DMS 273 (cell line): ENCODE data around the gene ZNF207.
"Not testable (repeated sequence)": the region's sequence is repeated elsewhere in the genome, so short reads cannot be mapped to it uniquely, and the experiment has no call there.

Experiments
- DNase-seq: peaks from one replicate; lab custom pipeline; 2025; ENCODE audit not compliant: unreplicated experiment; lab: John Stamatoyannopoulos, UW

ZNF207 gene

DNA sequence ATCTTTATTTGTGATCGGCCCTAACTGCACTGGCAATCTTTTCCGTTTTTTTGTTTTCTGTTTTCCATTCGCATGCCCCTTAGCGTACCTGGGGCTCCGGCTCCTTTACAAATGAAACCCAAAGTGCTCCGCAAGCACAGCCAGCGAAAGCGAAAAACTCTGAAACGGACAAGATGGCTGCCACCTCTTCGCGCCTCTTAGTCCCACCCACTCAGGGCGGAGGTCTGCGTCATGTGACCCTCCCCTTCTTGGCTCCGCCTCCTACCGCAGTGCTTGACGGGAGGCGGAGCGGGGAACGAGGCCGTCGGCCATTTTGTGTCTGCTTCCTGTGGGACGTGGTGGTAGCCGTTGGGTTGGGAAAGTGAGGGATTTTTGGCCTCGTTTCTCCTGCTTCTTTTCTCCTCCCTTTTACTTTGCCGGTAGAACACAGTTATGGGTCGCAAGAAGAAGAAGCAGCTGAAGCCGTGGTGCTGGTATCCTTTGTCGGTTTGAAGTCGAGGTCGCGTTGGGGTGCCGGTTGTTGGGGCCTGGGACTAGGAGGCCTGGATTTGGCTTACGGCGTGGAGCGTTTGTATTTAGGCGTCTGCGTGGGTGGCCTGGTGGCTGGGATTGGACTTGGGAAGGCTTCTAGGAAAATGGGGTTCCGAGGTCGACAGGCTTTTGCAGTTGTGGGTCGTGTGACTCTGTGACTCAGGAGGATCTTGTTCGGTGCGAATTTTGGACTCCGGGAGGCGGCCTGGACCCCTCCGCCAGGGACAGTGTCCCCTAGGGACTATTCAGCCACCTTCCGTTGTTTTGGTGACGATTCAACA, at the start of gene ZNF207:
Gene ZNF207, plus strand, starts transcription at position 304 of the 812 bp plus-strand sequence. Its CDS starts 129 bp downstream, at position 433.
- DNase-seq, result peak; percentile 99

DNA sequence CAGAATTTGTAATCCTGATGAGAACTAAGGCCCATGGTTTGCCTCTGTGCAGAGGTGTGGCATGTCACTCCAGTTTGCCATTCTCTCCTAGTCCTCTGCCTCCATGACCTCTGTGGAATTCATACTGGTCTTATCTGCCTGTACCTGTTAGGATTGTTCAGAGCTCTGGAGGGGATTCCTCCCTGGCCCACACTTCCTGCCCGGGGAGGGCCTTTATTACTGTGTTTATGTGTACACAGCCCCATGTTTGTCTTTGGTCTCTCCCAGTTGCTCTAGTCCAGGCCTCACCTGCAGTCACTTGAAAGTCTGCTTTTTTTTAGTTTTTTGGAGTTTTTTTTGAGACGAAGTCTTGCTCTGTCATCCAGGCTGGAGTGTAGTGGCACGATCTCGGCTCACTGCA, 47.9 kb upstream of the ZNF207 start:
- DNase-seq, result no peak

DNA sequence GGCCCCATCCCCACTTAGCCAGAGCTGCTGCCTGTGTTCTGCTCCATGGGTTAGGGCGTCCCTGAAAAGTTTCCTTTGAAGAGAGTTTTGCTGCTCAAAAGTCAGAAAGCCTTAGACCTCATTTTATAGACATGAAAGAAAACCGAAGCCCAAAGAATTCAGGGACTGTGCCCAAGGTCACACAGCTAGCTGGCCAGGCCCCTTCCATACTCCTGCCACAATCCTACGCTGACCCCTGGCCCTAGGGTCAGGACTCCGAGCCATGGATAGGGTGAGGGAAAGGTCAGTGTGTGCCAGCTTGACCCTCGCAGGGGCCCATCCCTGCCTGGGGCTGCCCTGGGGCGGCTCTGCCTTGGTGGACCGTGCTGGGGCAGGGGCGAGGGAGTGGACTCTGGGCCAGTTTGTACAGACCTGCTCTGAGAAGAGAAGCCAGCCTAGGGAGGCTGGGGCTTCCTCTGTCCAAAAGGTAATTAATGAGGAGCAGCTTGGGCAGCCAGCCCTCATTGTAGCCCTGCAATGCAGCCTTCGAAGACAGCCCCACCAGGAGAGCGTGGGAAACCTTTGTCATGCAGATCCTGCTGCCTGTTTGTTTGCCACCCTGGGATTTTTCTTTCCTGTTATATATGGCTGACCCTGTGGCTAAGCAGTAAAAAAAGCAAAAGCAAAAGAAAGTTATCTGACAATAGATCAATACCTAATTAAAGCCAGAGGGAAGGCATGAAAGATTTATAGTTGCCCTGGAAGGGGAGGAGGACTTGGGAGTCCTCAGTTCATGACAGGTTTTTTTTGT, 46.9 kb upstream of the ZNF207 start:
- DNase-seq, result no peak

DNA sequence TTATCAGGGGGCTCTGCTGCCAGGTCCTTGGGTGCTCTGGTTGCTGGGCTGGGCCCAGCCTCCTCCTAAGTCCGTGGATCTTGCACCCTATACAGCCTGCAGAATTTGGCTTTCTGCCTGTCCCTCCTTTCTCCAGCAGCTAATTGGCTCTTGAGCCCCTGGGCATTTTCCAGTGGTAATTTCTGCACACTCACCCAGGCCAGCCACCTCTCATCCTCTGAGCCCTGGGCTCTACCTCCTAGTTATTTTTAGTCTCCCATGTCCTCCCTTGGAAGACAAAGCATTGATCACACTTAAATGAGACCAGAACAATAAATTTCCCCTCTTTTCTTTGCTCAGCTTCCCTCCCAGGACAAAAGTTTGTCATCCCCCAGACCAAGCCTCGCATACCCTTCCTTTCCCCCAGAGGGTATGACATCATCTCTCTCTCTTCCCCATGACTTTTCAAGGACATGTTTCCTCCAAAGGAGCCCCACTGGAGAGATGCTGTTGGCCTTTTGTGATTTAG, 46.1 kb upstream of the ZNF207 start:
- DNase-seq, result peak; percentile 36

- DNase-seq, result no peak
Measured at GRCh38 chr17:32305049-32305448, 44.9 kb upstream of the ZNF207 start.

DNA sequence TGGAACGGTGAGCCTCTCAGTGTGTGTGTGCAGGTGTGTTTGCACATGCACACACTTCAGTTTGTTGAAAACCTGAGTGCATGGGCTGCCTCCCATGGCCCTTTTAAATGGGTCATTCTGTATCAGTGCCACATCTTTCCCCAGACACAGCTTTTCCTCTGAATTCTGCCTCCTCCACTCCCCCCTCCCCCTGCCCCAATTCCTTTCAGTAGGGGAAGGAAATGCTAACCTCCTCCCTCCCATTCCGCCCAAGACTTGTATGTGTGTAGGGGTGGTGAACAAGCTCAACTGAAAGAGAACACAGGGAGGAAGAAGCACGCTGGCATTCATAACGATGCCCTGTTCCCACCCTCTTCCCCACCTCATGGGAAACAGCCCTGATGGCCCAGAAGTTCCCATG, 42.3 kb upstream of the ZNF207 start:
- no peak for DNase-seq

GRCh38 chr17:32311028-32311536, 38.9 kb upstream of the ZNF207 start:
- peak; percentile 85 for DNase-seq

GRCh38 chr17:32314636-32315035, 35.3 kb upstream of the ZNF207 start:
- DNase-seq, result peak; percentile 83

DNA sequence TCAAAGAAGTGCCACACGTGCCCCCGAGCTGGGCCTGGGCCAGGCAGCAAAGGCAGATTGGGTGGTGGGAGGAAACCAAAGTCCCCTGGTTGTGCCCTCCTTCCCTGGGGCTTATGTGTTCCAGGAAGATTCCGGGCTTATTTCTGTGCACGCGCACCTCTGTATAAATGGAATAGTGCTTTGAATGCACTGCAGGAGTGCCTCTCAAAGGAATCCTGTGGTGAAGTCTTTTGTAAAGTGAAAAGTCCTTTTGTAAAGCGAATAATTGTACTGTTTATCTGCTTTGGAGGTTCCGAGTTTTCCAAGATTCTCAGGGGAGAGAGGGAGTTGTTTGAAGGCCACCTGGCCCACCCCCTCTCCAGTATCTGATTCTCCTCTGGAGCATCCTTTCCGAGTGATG, 34.8 kb upstream of the ZNF207 start:
- DNase-seq, result no peak

GRCh38 chr17:32316653-32317052, 33.3 kb upstream of the ZNF207 start:
- DNase-seq, result not testable (repeated sequence)

GRCh38 chr17:32317353-32317752, 32.6 kb upstream of the ZNF207 start:
- no peak for DNase-seq

- DNase-seq, result no peak
Measured at GRCh38 chr17:32318071-32318470, 31.9 kb upstream of the ZNF207 start.

DNA sequence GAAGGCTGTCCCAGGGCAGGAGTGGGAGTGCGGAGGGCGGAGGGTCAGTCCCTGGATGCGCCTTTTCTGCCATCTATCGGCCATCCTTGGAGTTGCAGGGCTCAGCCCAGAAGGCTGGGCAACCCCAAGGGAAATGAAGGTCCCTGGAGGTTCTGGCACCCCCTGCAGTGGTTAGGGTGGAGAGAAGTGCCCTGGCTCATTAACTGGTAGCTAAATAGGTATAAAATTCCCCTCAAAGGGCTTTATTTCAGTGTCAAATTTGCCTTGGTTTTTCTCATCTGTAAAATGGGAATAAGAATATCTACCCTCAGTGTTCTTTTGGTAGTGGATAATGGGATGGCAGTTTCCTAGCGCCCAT, 30.4 kb upstream of the ZNF207 start:
- DNase-seq, result peak; percentile 89

DNA sequence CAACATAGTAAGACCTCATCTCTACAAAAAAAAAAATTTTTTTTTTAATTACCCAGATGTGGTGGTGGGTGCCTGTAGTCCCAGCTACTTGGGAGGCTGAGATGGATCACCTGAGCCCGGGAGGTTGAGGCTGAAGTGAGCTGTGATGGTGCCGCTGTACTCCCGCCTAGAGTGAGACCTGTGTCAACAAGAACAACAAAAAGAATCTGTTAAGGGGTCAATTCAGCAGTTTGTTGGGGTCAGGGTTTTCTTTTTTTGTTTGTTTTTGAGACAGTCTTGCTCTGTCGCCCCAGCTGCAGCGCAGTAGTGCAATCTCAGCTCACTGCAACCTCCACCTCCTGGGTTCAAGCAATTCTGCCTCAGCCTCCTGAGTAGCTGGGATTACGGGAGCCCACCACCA, 29.9 kb upstream of the ZNF207 start:
- not testable (repeated sequence) for DNase-seq

- DNase-seq, result no peak
Measured at GRCh38 chr17:32320847-32321246, 29.1 kb upstream of the ZNF207 start.

- no peak for DNase-seq
Measured at GRCh38 chr17:32323046-32323445, 26.9 kb upstream of the ZNF207 start.

DNA sequence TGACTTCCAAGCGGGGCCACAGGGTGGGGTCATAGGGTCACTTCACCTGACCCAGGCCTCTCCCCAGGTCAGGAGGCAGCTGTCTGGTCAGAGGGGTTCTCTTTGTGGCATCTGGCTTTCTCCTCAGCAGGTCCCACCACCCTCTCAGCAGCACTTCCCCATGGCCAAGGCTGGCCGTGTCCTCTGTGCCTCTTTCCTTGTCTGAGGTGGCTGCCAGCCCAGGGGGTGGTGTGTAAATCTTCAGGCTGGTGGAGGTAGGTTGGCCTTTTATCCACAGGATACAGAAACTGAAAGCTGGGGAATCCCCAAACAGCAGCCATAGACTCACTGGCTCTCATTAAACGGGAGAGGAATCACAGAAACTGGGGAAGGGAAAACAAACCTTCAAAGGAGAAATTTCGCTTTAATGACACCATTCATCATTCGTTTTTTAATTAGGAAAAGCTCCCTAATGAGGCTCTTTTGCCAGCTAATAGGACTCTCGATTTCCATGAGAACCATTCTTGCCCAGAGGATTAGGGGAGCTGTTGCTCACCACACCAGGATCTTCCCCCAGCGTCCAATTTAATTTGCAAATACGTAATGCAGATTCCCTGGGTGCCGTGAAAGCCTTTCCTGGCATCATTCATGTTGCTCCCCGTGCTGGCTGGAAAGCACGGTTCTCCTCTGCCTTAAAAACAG, 26.0 kb upstream of the ZNF207 start:
- DNase-seq, result peak; percentile 50

GRCh38 chr17:32327911-32328310, 22.0 kb upstream of the ZNF207 start:
- DNase-seq, result no peak

GRCh38 chr17:32330147-32330546, 19.8 kb upstream of the ZNF207 start:
- DNase-seq, result no peak

GRCh38 chr17:32331243-32332040, 18.5 kb upstream of the ZNF207 start:
- no peak for DNase-seq
